B cell (primary cell): Measurements from ENCODE around the gene MRPS25.

Source experiments
- CTCF ChIP-seq: fragments of 200-600 bp; IDR thresholded peaks from one replicate; pipeline ENCODE4 v1.8.0; 2022; ENCODE audit warnings: antibody characterized with exemption, mild to moderate bottlenecking
- EZH2 ChIP-seq: IDR thresholded peaks from 2 replicates; pipeline ENCODE4 v1.6.1; 2012; ENCODE audit warnings: borderline replicate concordance, low read depth, mild to moderate bottlenecking, moderate library complexity, low read length; ENCODE audit not compliant: insufficient read depth, poor library complexity, severe bottlenecking

DNA sequence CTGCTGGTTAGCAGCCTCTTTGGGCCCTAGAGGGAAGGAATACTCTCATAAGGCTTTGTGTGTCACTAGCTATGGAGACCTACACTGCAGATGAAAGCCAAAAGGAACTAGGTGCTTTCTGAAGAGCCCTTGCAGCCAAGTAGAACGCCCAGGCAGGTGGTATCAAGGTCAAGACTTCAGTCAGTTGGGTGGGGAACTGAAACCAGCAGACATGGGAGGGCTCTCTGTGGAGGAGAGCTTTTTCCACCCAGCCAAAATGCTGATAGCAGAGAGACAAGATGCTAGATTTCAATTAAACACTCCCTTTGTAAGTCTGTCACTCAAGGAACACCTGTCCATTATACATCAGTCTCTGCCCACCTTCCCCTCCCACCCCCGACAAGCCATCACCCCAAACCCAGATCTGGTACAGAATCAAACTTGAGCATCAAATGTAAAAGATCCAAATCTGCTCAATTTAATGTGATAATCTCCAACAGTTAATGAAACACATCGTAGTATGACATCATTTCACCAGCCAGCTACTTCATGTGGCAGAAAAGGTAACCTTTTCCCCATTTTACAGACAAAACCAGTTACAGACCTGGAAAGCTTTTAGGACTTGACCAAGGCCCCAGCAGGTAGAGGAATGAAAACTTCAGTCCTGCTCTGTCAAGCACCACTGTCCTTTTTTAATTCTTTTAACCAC lies 14.6 kb downstream of the MRPS25 start:
- TF ChIP-seq CTCF (no peak), EZH2 (no peak)
